HL-60 (cell line): ENCODE data around the gene ALKBH6.

Experiments
- DNase-seq, 2 experiments: peaks; one replicate each; pipeline ENCODE4 v3.0.0-alpha.2; 2010 to 2020; ENCODE audit warnings: low read depth in 1 of 2, low spot score in 1 of 2
- H3K27ac ChIP-seq: fragments of 250-450 bp; sonication (Bioruptor Pico); replicated peaks from 2 replicates; pipeline ENCODE4 v1.5.1; 2020; ENCODE audit warnings: mild to moderate bottlenecking, moderate library complexity
- H3K27me3 ChIP-seq: fragments of 250-450 bp; sonication (Bioruptor Pico); 2 replicates; pipeline ENCODE4 v1.5.1; 2021; ENCODE audit warnings: mild to moderate bottlenecking, moderate library complexity; ENCODE audit not compliant: insufficient read depth, poor library complexity, severe bottlenecking
- H3K4me3 ChIP-seq: replicated peaks from 2 replicates; pipeline ENCODE4 v1.5.1; 2011; ENCODE audit warnings: mild to moderate bottlenecking, control low read depth, low read length; ENCODE audit not compliant: insufficient read depth
- GABPA ChIP-seq: IDR thresholded peaks from 2 replicates; pipeline ENCODE4 v1.6.1; 2012; ENCODE audit warnings: low read depth
- POLR2AphosphoS5 ChIP-seq: IDR thresholded peaks from 2 replicates; pipeline ENCODE4 v1.6.1; 2012; ENCODE audit warnings: low read depth
- SPI1 ChIP-seq: IDR thresholded peaks from 2 replicates; pipeline ENCODE4 v1.6.1; 2012; ENCODE audit warnings: low read depth, mild to moderate bottlenecking, borderline replicate concordance
- TF ChIP-seq, protein P1 (sequence below): IDR thresholded peaks from one replicate; pipeline ENCODE4 v1.5.1; 2011; ENCODE audit warnings: low read length, control low read depth, inconsistent platforms; ENCODE audit not compliant: insufficient read depth
- TF ChIP-seq, protein P2 (sequence below): IDR thresholded peaks from 2 replicates; pipeline ENCODE4 v1.6.1; 2012; ENCODE audit warnings: low read depth; ENCODE audit not compliant: insufficient replicate concordance

ALKBH6 gene

DNA sequence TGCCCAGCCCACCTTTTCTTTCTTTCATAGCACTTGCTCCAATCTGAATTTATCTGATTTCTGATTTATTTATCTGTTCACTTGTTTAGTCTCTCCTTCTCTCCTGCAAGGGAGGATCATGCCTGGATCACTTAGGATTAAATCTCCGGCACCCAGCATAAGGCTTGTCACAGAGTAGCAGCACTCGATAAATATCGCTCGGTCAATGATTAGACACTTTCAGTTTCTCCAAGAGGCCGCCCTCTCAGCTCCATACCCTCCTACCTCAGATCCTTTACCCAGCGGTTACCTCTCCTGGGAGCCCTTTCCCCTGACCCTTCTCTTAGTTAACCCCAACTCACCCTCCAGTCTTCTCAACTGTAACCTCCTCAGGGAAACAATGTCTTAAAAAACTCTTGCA lies 17.3 kb upstream of the ALKBH6 start:
- TF ChIP-seq, protein P1, sequence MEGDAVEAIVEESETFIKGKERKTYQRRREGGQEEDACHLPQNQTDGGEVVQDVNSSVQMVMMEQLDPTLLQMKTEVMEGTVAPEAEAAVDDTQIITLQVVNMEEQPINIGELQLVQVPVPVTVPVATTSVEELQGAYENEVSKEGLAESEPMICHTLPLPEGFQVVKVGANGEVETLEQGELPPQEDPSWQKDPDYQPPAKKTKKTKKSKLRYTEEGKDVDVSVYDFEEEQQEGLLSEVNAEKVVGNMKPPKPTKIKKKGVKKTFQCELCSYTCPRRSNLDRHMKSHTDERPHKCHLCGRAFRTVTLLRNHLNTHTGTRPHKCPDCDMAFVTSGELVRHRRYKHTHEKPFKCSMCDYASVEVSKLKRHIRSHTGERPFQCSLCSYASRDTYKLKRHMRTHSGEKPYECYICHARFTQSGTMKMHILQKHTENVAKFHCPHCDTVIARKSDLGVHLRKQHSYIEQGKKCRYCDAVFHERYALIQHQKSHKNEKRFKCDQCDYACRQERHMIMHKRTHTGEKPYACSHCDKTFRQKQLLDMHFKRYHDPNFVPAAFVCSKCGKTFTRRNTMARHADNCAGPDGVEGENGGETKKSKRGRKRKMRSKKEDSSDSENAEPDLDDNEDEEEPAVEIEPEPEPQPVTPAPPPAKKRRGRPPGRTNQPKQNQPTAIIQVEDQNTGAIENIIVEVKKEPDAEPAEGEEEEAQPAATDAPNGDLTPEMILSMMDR = no peak
- no peak for TF ChIP-seq POLR2AphosphoS5
- TF ChIP-seq, protein P2, sequence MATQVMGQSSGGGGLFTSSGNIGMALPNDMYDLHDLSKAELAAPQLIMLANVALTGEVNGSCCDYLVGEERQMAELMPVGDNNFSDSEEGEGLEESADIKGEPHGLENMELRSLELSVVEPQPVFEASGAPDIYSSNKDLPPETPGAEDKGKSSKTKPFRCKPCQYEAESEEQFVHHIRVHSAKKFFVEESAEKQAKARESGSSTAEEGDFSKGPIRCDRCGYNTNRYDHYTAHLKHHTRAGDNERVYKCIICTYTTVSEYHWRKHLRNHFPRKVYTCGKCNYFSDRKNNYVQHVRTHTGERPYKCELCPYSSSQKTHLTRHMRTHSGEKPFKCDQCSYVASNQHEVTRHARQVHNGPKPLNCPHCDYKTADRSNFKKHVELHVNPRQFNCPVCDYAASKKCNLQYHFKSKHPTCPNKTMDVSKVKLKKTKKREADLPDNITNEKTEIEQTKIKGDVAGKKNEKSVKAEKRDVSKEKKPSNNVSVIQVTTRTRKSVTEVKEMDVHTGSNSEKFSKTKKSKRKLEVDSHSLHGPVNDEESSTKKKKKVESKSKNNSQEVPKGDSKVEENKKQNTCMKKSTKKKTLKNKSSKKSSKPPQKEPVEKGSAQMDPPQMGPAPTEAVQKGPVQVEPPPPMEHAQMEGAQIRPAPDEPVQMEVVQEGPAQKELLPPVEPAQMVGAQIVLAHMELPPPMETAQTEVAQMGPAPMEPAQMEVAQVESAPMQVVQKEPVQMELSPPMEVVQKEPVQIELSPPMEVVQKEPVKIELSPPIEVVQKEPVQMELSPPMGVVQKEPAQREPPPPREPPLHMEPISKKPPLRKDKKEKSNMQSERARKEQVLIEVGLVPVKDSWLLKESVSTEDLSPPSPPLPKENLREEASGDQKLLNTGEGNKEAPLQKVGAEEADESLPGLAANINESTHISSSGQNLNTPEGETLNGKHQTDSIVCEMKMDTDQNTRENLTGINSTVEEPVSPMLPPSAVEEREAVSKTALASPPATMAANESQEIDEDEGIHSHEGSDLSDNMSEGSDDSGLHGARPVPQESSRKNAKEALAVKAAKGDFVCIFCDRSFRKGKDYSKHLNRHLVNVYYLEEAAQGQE = no peak
- TF ChIP-seq SPI1 = no peak
- TF ChIP-seq GABPA = no peak
- no peak overlapping the region for H3K4me3 ChIP-seq
- no peak for DNase-seq
- H3K27me3 ChIP-seq = no peaks in the 10 kb centered on the region
- H3K27ac ChIP-seq = no peak overlapping the region

DNA sequence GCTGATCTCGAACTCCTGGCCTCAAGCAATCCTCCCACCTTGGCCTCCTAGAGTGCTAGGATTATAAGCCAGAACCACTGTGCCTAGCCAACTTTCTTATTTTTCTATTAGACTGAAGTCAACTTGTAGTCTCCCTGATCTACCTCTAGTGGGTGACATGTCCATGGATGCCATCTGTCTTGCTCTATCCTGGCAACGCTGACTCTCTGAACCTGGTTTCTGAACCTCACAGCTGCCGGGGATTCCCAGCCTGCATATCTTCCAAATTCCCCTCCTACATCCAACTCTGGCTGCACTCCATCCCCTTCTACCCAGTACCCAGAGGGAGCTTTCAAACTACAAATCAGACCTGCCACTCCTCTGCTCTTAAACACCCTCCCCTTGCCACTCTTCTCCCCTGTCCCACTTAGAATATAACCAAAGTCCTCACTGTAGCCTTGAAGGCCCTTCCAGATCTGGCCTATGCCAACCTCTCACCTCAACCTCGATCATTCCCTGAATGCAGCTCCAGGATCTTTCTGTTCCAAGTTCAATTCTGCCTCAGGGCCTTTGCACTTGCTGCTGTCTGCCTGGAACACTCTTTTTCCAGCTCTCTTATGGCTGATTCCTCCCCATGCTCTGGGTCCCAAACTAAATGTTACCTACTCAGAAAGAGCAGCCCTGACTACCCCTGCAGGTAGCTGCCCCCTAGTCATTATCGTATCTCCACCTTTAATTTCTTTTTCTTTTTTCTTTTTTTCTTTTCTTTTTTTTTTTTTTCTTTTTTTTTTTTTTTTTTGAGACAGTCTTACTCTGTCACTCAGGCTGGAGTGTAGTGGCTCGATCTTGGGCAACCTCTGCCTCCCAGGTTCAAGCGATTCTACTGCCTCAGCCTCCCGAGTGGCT lies 16.5 kb upstream of the ALKBH6 start:
- Histone ChIP-seq H3K27ac (no peak overlapping the region), H3K4me3 (no peak overlapping the region), H3K27me3 (no peaks in the 10 kb centered on the region)
- no peak for DNase-seq
- TF ChIP-seq, protein P2 = no peak
- TF ChIP-seq, protein P1 = no peak
- TF ChIP-seq SPI1 = no peak
- no peak for TF ChIP-seq POLR2AphosphoS5
- no peak for TF ChIP-seq GABPA

DNA sequence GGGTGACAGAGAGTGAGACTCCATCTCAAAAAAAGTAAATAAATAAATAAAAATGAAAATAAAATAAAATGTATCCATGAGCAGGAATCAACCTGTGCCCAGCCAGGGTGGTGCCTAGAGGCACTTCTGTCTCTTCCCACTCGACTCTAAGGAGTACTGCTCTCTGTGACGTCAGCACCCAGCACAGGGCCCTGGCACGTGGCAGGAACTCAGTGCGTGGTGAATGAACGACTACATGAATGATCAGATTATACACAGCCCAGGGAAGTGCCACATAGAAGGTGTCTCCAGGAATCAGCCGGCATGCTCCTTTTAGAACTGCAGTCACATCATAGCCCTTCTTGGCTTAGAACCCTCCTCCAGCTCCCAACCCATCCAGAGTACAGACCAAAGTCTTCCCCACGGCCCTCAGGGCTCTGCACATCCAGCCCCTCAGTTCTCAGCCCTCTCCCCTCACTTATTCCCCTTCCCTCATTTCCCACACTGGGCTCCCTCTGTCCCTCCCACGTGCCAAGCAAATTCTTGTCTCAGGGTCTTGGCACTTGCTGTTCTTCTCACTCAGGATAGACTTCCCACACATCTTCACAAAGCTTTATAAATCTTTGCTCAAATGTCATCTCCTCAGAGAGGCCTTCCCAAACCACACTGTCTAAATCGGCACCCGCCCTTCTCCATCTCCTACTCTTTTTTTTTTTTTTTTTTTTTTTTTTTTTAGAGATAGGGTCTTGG lies 14.5 kb upstream of the ALKBH6 start:
- Histone ChIP-seq H3K4me3 (no peak overlapping the region), H3K27ac (no peak overlapping the region), H3K27me3 (no peaks in the 10 kb centered on the region)
- DNase-seq = no peak
- TF ChIP-seq GABPA (no peak), POLR2AphosphoS5 (no peak)
- TF ChIP-seq, protein P2 = no peak
- TF ChIP-seq, protein P1 = no peak
